PC-3 (cell line): ENCODE results near the gene GGA3. TPM values are rescaled to one million over a fixed set of nuclear protein-coding genes. Genes with fewer than 3 reads are reported as not detected.

ENCODE experiments used
- ATAC-seq: fragments of 200-7000 bp; cut with Tn5 transposase; 2 replicates; pipeline ENCODE4 v1.9.1; 2020; ENCODE audit warnings: mild to moderate bottlenecking, moderate library complexity
- BruUV-seq: library from RNA; stranded (reverse); fragments of 400-500 nt; replicated peaks from 2 replicates; lab custom pipeline; 2021; lab: Mats Ljungman, UMichigan
- CTCF ChIA-PET: fragments of 300-600 bp; sonication (Branson Sonifier 250); formaldehyde crosslinking; loops from one replicate; lab custom pipeline; 2022; ENCODE audit warnings: antibody characterized with exemption; lab: Charles Lee
- POLR2A ChIA-PET: fragments of 300-600 bp; sonication (Branson Sonifier 250); formaldehyde crosslinking; loops from one replicate; lab custom pipeline; 2022; ENCODE audit warnings: antibody characterized with exemption; ENCODE audit not compliant: unreplicated experiment; lab: Charles Lee
- DNase-seq: peaks from one replicate; pipeline ENCODE4 v3.0.0-alpha.2; 2015
- H2AFZ ChIP-seq: fragments of 300-600 bp; sonication (generic); 2 replicates; pipeline ENCODE4 v1.6.0; 2016; ENCODE audit warnings: antibody characterized with exemption, low read length
- H3F3A ChIP-seq: fragments of 300-600 bp; sonication (generic); one replicate; pipeline ENCODE4 v1.6.0; 2017; ENCODE audit warnings: antibody characterized with exemption, low read length, control low read depth, mild to moderate bottlenecking; ENCODE audit not compliant: unreplicated experiment
- H3K27ac ChIP-seq: fragments of 300-600 bp; sonication (generic); 2 replicates; pipeline ENCODE4 v1.5.1; 2016; ENCODE audit warnings: mild to moderate bottlenecking, low read length
- H3K27me3 ChIP-seq: fragments of 300-600 bp; sonication (generic); 2 replicates; pipeline ENCODE4 v1.6.1; 2016; ENCODE audit warnings: low read length, mixed read lengths
- H3K36me3 ChIP-seq: fragments of 300-600 bp; sonication (generic); 2 replicates; pipeline ENCODE4 v1.6.1; 2016; ENCODE audit warnings: low read depth, mixed run types, low read length, mixed read lengths
- H3K4me1 ChIP-seq: fragments of 300-600 bp; sonication (generic); 2 replicates; pipeline ENCODE4 v1.5.1; 2016; ENCODE audit warnings: low read length; ENCODE audit not compliant: insufficient read depth
- H3K4me2 ChIP-seq: fragments of 300-600 bp; sonication (generic); 2 replicates; pipeline ENCODE4 v1.6.0; 2016; ENCODE audit warnings: low read length
- H3K4me3 ChIP-seq: fragments of 300-600 bp; sonication (generic); 2 replicates; pipeline ENCODE4 v1.5.1; 2016; ENCODE audit warnings: mild to moderate bottlenecking, low read length, mixed read lengths
- H3K79me2 ChIP-seq: fragments of 300-600 bp; sonication (generic); 2 replicates; pipeline ENCODE4 v1.6.1; 2017; ENCODE audit warnings: low read length, mixed read lengths
- H3K9ac ChIP-seq: fragments of 300-600 bp; sonication (generic); 2 replicates; pipeline ENCODE4 v1.6.0; 2016; ENCODE audit warnings: mild to moderate bottlenecking, low read length
- H3K9me2 ChIP-seq: fragments of 300-600 bp; sonication (generic); replicated peaks from 2 replicates; pipeline ENCODE4 v1.6.1; 2016; ENCODE audit warnings: mixed run types, low read length, mixed read lengths
- H3K9me3 ChIP-seq: fragments of 300-600 bp; sonication (generic); 2 replicates; pipeline ENCODE4 v1.6.1; 2016; ENCODE audit warnings: low read length, mixed read lengths
- H4K20me1 ChIP-seq: fragments of 300-600 bp; sonication (generic); 2 replicates; pipeline ENCODE4 v1.6.1; 2016; ENCODE audit warnings: low read length, mixed read lengths
- EZH2 ChIP-seq: fragments of 300-600 bp; sonication (generic); IDR thresholded peaks from one replicate; pipeline ENCODE4 v1.6.1; 2017; ENCODE audit warnings: antibody characterized with exemption, mild to moderate bottlenecking, low read length; ENCODE audit not compliant: unreplicated experiment
- EZH2phosphoT487 ChIP-seq: fragments of 300-600 bp; sonication (generic); IDR thresholded peaks from 2 replicates; pipeline ENCODE4 v1.6.1; 2018; ENCODE audit warnings: mild to moderate bottlenecking, antibody characterized with exemption, low read length, borderline replicate concordance
- intact Hi-C: fragments of 100-400 bp; cut with micrococcal nuclease; formaldehyde crosslinking; loops from 2 replicates; pipeline ENCODE4 v1.9.0; 2023
- total RNA-seq: library from RNA; depleted of rRNA; stranded (reverse); fragments of >200 nt; gene quantifications from 2 replicates; pipeline ENCODE4 v1.2.3, GENCODE V29; 2014
- TF ChIP-seq, protein P1 (sequence below): fragments of 300-600 bp; sonication (generic); conservative IDR thresholded peaks from 2 replicates; pipeline ENCODE4 v1.5.1; 2017; ENCODE audit warnings: antibody characterized with exemption, low read depth, mild to moderate bottlenecking, low read length

The GGA3 gene
- total RNA-seq, 1 experiment from 2014 or later: 38.8 TPM

DNA sequence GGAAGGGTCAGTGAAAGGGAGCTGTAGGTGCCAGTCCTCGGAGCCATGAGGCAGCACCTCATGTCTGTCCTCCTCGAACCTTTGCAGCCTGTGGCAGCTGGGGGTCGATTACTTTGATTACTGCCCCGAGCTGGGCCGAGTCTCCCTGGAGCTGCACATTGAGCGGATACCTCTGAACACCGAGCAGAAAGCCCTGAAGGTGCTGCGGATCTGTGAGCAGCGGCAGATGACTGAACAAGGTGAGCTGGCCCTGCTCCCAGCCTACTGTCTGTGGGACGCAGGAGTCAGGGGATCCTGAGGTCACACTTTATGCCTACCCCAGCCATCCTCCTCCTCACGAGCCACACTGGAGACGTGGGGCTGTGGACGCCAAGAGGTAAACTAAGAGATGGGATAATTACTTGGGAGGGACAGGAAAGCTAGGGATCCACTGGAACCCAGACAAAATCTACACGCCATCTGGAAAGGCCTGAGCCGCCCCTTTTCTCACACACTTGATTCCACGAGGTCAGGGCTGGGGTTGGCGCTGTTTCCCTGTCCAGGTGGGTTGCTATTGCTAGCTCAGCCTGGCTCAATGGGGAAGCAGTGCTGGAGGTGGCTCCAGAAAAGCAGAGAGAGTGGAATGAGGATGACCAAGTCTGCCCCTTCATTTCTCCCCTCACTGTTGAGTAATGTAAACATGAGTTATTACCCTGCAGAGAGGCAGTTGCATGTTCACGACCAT is 29.5 kb downstream of the GGA3 start:
- intact Hi-C loops: no loop called here
- Histone ChIP-seq H3K9ac (no peak overlapping the region), H3K4me2 (no peak overlapping the region), H3K9me3 (no peaks in the 10 kb centered on the region), H3K79me2 (no peaks in the 10 kb centered on the region), H2AFZ (no peak overlapping the region), H3K27ac (no peak overlapping the region), H3K4me1 (no peaks in the 10 kb centered on the region), H3K27me3 (no peaks in the 10 kb centered on the region), H3K36me3 (peaks cover 66% of the 10 kb centered on the region), H3K4me3 (no peak overlapping the region), H4K20me1 (no peaks in the 10 kb centered on the region), H3F3A (peaks cover 4% of the 10 kb centered on the region), H3K9me2 (no peaks in the 10 kb centered on the region)
- BruUV-seq: no TSS peak
- TF ChIP-seq EZH2phosphoT487 (no peak), EZH2 (no peak)
- TF ChIP-seq, protein P1, sequence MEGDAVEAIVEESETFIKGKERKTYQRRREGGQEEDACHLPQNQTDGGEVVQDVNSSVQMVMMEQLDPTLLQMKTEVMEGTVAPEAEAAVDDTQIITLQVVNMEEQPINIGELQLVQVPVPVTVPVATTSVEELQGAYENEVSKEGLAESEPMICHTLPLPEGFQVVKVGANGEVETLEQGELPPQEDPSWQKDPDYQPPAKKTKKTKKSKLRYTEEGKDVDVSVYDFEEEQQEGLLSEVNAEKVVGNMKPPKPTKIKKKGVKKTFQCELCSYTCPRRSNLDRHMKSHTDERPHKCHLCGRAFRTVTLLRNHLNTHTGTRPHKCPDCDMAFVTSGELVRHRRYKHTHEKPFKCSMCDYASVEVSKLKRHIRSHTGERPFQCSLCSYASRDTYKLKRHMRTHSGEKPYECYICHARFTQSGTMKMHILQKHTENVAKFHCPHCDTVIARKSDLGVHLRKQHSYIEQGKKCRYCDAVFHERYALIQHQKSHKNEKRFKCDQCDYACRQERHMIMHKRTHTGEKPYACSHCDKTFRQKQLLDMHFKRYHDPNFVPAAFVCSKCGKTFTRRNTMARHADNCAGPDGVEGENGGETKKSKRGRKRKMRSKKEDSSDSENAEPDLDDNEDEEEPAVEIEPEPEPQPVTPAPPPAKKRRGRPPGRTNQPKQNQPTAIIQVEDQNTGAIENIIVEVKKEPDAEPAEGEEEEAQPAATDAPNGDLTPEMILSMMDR: no peak
- ChIA-PET CTCF (interaction anchor here (1.4 kb wide), 1 partner anchor 9 kb away, joined by 3 read pairs; no protein-coding TSS in a partner anchor), POLR2A (no interaction called here)
- DNase-seq (no peak), ATAC-seq (no peak)

DNA sequence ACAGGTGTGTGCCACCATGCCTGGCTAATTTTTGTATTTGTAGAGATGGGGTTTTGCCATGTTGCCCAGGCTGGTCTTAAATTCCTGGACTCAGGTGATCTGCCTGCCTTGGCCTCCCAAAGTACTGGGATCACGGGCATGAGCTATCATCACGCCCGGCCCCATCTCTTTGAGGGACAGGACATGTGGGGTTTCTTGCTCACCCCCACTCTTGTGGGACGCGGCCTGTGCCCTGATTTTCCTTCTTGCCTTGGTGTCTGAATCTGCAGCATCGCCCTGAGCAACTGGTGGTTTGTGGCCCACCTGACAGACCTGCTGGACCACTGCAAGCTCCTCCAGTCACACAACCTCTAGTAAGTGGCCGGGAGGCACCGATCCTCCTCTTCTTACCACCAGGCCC is 30.3 kb downstream of the GGA3 start:
- Histone ChIP-seq H3K36me3 (peaks cover 66% of the 10 kb centered on the region), H3K9me2 (no peaks in the 10 kb centered on the region), H3K4me2 (no peak overlapping the region), H3K9me3 (no peaks in the 10 kb centered on the region), H3K79me2 (no peaks in the 10 kb centered on the region), H2AFZ (no peak overlapping the region), H3F3A (no peaks in the 10 kb centered on the region), H3K4me3 (no peak overlapping the region), H3K27ac (no peak overlapping the region), H4K20me1 (no peaks in the 10 kb centered on the region), H3K27me3 (no peaks in the 10 kb centered on the region), H3K9ac (no peak overlapping the region), H3K4me1 (no peaks in the 10 kb centered on the region)
- no TSS peak for BruUV-seq
- intact Hi-C loops: no loop called here
- no peak for ATAC-seq
- ChIA-PET CTCF (no interaction called here), POLR2A (no interaction called here)
- no peak for DNase-seq
- TF ChIP-seq, protein P1: no peak
- TF ChIP-seq EZH2 (no peak), EZH2phosphoT487 (no peak)

DNA sequence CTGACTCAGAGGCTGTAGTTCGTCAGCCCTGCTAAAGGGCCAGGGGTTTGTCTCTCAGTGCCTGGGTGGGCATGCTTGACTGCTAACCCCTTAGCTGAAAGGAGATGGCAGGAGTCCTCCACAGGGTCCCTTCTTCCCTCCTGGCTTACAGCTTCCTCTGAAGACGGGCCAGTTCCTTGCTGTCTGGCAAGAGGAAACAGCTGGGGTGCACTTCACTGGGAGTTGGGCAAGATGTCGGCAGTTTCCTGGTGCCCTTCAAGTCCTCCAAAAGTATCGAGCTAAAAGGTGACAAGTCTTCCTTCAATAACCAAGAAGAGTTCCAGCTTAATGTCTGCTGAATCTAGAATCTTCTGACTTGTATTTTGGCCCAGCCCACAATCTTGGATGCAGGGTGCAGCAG is 32.6 kb downstream of the GGA3 start:
- ChIA-PET CTCF (no interaction called here), POLR2A (no interaction called here)
- no peaks in the 10 kb centered on the region for H3K9me2 ChIP-seq
- H3K9me3 ChIP-seq: no peaks in the 10 kb centered on the region
- ATAC-seq (no peak), DNase-seq (no peak)
- no peak overlapping the region for H3K4me3 ChIP-seq
- intact Hi-C loops: no loop called here
- no peak overlapping the region for H3K4me2 ChIP-seq
- H3F3A ChIP-seq: no peaks in the 10 kb centered on the region
- H3K79me2 ChIP-seq: no peaks in the 10 kb centered on the region
- no peak overlapping the region for H3K9ac ChIP-seq
- H3K27me3 ChIP-seq: no peaks in the 10 kb centered on the region
- no peak overlapping the region for H2AFZ ChIP-seq
- no TSS peak for BruUV-seq
- TF ChIP-seq EZH2phosphoT487 (no peak), EZH2 (no peak)
- TF ChIP-seq, protein P1: no peak
- H4K20me1 ChIP-seq: no peaks in the 10 kb centered on the region
- no peak overlapping the region for H3K27ac ChIP-seq
- no peaks in the 10 kb centered on the region for H3K4me1 ChIP-seq
- peaks cover 68% of the 10 kb centered on the region for H3K36me3 ChIP-seq
